Thyroid gland (tissue), 4 donors: Measurements from ENCODE around the gene ZNF746. TPM values are rescaled to one million over a fixed set of nuclear protein-coding genes. Genes with fewer than 3 reads are reported as not detected.

Experiments used
- DNase-seq, 2 donors: peaks; one replicate each; pipeline ENCODE4 v3.0.0-alpha.2; 2019
- H3K27ac ChIP-seq, 3 donors: fragments of 200-600 bp; sonication (generic); 1 replicate in 2 of 3; 2 replicates in 1 of 3; pipeline ENCODE4 v1.5.1; 2016 to 2019; ENCODE audit warnings: mild to moderate bottlenecking in 1 of 3, moderate library complexity in 1 of 3
- H3K27me3 ChIP-seq: fragments of 200-600 bp; sonication (generic); one replicate; pipeline ENCODE4 v1.5.1; 2019
- H3K36me3 ChIP-seq, 2 donors: fragments of 200-600 bp; sonication (generic); one replicate each; pipeline ENCODE4 v1.5.1; 2016 to 2019
- H3K4me1 ChIP-seq, 2 donors: fragments of 200-600 bp; sonication (generic); one replicate each; pipeline ENCODE4 v1.5.1; 2017 to 2019
- H3K4me3 ChIP-seq, 3 donors: fragments of 200-600 bp; sonication (generic); replicated peaks in 1 of 3; 1 replicate in 2 of 3; 2 replicates in 1 of 3; pipeline ENCODE4 v1.5.1; 2016; ENCODE audit warnings: mild to moderate bottlenecking in 1 of 3
- H3K9me3 ChIP-seq: fragments of 200-600 bp; sonication (generic); one replicate; pipeline ENCODE4 v1.5.1; 2017
- POLR2A ChIP-seq, 2 donors: fragments of 450-650 bp; IDR thresholded peaks; one replicate each; pipeline ENCODE4 v1.6.1; 2017; ENCODE audit warnings: antibody characterized with exemption in 2 of 2, mild to moderate bottlenecking in 2 of 2, moderate library complexity in 1 of 2
- WGBS, 2 donors: methylation state at CpG; one replicate each; pipeline ENCODE4 v1.1.5; 2017; 5-methylcytosine and 5-hydroxymethylcytosine counted together
- intact Hi-C: fragments of 100-400 bp; cut with DNase I; formaldehyde crosslinking; loops from one replicate; pipeline ENCODE4 v1.15.1; 2023
- total RNA-seq, 4 donors: library from RNA; depleted of rRNA; stranded (reverse); fragments of >200 nt; gene quantifications; one replicate each; pipeline ENCODE4 v1.2.3, GENCODE V29; 2016
- TF ChIP-seq, protein P1 (sequence below), 6 experiments: fragments of 200-600 bp in 3 of 6; fragments of 450-650 bp in 3 of 6; sonication (generic) in 3 of 6; IDR thresholded peaks; one replicate each; pipeline ENCODE4 v1.5.1; 2016 to 2019; ENCODE audit warnings: antibody characterized with exemption in 6 of 6, mild to moderate bottlenecking in 2 of 6, inconsistent platforms in 1 of 6, moderate library complexity in 1 of 6

The ZNF746 gene
- total RNA-seq, 4 donors from 2014 or later = 19.5 to 27.7 (median 24.0) TPM

- Histone ChIP-seq H3K9me3 (no peaks in the 10 kb centered on the region), H3K27ac (no peak overlapping the region), H3K4me3 (no peak overlapping the region), H3K27me3 (no peaks in the 10 kb centered on the region), H3K4me1 (no peaks in the 10 kb centered on the region), H3K36me3 (no peaks in the 10 kb centered on the region)
- DNase-seq = no peak
- intact Hi-C loops = no loop called here
- TF ChIP-seq, protein P1, sequence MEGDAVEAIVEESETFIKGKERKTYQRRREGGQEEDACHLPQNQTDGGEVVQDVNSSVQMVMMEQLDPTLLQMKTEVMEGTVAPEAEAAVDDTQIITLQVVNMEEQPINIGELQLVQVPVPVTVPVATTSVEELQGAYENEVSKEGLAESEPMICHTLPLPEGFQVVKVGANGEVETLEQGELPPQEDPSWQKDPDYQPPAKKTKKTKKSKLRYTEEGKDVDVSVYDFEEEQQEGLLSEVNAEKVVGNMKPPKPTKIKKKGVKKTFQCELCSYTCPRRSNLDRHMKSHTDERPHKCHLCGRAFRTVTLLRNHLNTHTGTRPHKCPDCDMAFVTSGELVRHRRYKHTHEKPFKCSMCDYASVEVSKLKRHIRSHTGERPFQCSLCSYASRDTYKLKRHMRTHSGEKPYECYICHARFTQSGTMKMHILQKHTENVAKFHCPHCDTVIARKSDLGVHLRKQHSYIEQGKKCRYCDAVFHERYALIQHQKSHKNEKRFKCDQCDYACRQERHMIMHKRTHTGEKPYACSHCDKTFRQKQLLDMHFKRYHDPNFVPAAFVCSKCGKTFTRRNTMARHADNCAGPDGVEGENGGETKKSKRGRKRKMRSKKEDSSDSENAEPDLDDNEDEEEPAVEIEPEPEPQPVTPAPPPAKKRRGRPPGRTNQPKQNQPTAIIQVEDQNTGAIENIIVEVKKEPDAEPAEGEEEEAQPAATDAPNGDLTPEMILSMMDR (IDR thresholded peaks at IDR 0.05) = no peak
- TF ChIP-seq POLR2A (IDR thresholded peaks at IDR 0.05) = no peak
Measured at GRCh38 chr7:149509774-149510173, 12.2 kb upstream of the ZNF746 start.

GRCh38 chr7:149505551-149505950 lies 7.9 kb upstream of the ZNF746 start:
- H3K4me1 ChIP-seq = no peaks in the 10 kb centered on the region
- TF ChIP-seq POLR2A (IDR thresholded peaks at IDR 0.05) = no peak
- TF ChIP-seq, protein P1 (IDR thresholded peaks at IDR 0.05) = no peak
- no peak for DNase-seq
- no peak overlapping the region for H3K4me3 ChIP-seq
- no peaks in the 10 kb centered on the region for H3K27me3 ChIP-seq
- no peak overlapping the region for H3K27ac ChIP-seq
- intact Hi-C loops = no loop called here
- no peaks in the 10 kb centered on the region for H3K36me3 ChIP-seq
- no peaks in the 10 kb centered on the region for H3K9me3 ChIP-seq

DNA sequence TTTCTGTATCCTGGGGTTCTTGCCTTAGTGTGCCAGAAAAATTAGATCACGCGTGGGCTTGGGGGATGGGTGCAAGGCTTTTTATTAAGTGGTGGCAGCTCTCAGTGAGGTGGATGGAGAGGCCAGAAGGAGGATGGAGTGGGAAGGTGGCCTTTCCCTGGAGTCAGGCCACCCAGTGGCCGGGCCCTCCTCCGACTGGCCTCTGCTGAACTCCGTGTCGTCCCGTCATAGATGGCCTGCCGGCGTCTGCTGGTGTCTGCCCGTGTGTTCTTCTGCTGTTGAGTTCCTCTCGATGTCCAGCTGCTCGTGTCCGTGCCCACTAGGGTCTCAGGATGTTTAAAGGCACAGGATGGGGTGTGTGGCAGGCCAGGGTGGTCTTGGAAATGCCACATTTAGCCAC lies 4.0 kb upstream of the ZNF746 start:
- no peak for DNase-seq
- Histone ChIP-seq H3K4me3 (no peak overlapping the region), H3K9me3 (no peaks in the 10 kb centered on the region), H3K27ac (no peak overlapping the region), H3K4me1 (no peaks in the 10 kb centered on the region), H3K27me3 (no peaks in the 10 kb centered on the region), H3K36me3 (no peaks in the 10 kb centered on the region)
- no peak for TF ChIP-seq POLR2A (IDR thresholded peaks at IDR 0.05)
- TF ChIP-seq, protein P1 (IDR thresholded peaks at IDR 0.05) = no peak
- intact Hi-C loops = no loop called here
- WGBS, 2 donors = 71 to 79% methylated on average over 13 of the region's 13 CpGs

DNA sequence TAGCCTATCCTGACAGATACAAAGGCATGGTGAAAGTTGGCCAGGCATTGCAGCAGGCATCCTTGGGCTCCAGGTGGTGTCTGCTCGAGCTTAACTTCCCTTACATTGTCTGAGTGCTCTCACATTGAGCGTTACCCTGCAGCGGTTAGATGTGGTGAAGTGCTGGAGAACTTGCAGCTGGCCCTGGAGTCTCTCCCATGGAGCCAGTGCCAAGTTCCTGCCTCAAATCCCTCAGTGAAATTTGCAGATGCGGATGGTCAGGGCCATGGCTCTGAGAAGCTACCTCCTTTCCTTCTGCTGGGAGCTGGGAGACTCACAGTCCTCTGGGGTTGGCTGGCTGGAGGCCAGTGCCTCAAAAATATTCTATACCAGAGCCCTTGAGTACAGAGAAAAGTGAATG lies 3.3 kb upstream of the ZNF746 start:
- intact Hi-C loops = no loop called here
- Histone ChIP-seq H3K4me3 (no peak overlapping the region), H3K27ac (no peak overlapping the region), H3K36me3 (no peaks in the 10 kb centered on the region), H3K4me1 (peaks cover under 1 to 5% of the 10 kb centered on the region in 2 donors), H3K9me3 (no peaks in the 10 kb centered on the region), H3K27me3 (no peaks in the 10 kb centered on the region)
- DNase-seq = no peak
- TF ChIP-seq, protein P1 (IDR thresholded peaks at IDR 0.05) = no peak
- TF ChIP-seq POLR2A (IDR thresholded peaks at IDR 0.05) = no peak
- WGBS, 2 donors = 55 to 76% methylated on average over 3 to 4 of the region's 4 CpGs

- H3K4me1 ChIP-seq = peaks cover 7 to 12% of the 10 kb centered on the region in 2 donors
- no peaks in the 10 kb centered on the region for H3K36me3 ChIP-seq
Measured at GRCh38 chr7:149500201-149500600, 2.6 kb upstream of the ZNF746 start.

More at GRCh38 chr7:149500201-149500600, 2.6 kb upstream of the ZNF746 start:
- Histone ChIP-seq H3K4me3 (no peak overlapping the region), H3K9me3 (no peaks in the 10 kb centered on the region), H3K27ac (no peak overlapping the region), H3K27me3 (no peaks in the 10 kb centered on the region)
- no peak for DNase-seq
- intact Hi-C loops = no loop called here
- no peak for TF ChIP-seq POLR2A (IDR thresholded peaks at IDR 0.05)
- TF ChIP-seq, protein P1 (IDR thresholded peaks at IDR 0.05) = no peak
